ENCODE data around the gene HSD17B7.

Gene HSD17B7

DNA sequence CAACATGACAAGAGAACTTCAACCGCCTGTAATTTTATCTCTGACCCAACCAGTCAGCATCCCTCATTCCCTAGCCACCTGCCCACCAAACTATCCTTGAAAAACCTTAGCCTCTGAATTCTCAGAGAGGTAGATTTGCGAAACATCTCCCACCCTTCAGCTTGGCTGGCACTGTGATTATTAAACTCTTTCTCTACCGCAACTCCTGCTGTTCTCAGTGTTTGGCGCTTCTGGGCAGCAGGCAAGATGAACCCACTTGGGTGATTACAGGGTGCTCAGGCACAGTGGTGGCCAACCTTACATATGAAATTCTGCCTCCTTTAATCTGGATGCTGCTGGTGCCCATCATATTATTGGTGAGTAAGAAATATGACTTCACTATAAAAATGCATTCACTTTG is 48.4 kb downstream of the HSD17B7 start:
- Histone ChIP-seq H3K4me3 (ENCODE audit: severe bottlenecking) (no peak overlapping the region), H3K36me3 (ENCODE audit: low read depth) (no peaks in the 10 kb centered on the region), H3K9me3 (ENCODE audit: severe bottlenecking) (no peaks in the 10 kb centered on the region), H3K27ac (ENCODE audit: poor library complexity, severe bottlenecking) (no peak overlapping the region), H3K27me3 (ENCODE audit: insufficient read depth, poor library complexity, severe bottlenecking) (no peaks in the 10 kb centered on the region), H3K4me1 (ENCODE audit: insufficient read depth, poor library complexity, severe bottlenecking) (no peaks in the 10 kb centered on the region)
- ATAC-seq (ENCODE audit: low read depth) = no peak
- TF ChIP-seq CTCF (IDR thresholded peaks at IDR 0.05; ENCODE audit: poor library complexity, severe bottlenecking) = no peak
- DNase-seq (ENCODE audit: low spot score) = no peak

GRCh38 chr1:162840250-162840839 is 49.8 kb downstream of the HSD17B7 start:
- H3K9me3 ChIP-seq (ENCODE audit: severe bottlenecking) = no peaks in the 10 kb centered on the region
- ATAC-seq (ENCODE audit: low read depth) (no peak), DNase-seq (ENCODE audit: low spot score) (no peak)
- no peak overlapping the region for H3K4me3 ChIP-seq (ENCODE audit: severe bottlenecking)
- no peak overlapping the region for H3K27ac ChIP-seq (ENCODE audit: poor library complexity, severe bottlenecking)
- H3K36me3 ChIP-seq (ENCODE audit: low read depth) = no peaks in the 10 kb centered on the region
- H3K4me1 ChIP-seq (ENCODE audit: insufficient read depth, poor library complexity, severe bottlenecking) = no peaks in the 10 kb centered on the region
- TF ChIP-seq CTCF (IDR thresholded peaks at IDR 0.05; ENCODE audit: poor library complexity, severe bottlenecking) = no peak
- no peaks in the 10 kb centered on the region for H3K27me3 ChIP-seq (ENCODE audit: insufficient read depth, poor library complexity, severe bottlenecking)

- TF ChIP-seq CTCF (IDR thresholded peaks at IDR 0.05; ENCODE audit: poor library complexity, severe bottlenecking) = no peak
- H3K4me1 ChIP-seq (ENCODE audit: insufficient read depth, poor library complexity, severe bottlenecking) = no peaks in the 10 kb centered on the region
- H3K9me3 ChIP-seq (ENCODE audit: severe bottlenecking) = no peaks in the 10 kb centered on the region
- DNase-seq (ENCODE audit: low spot score) = no peak
- H3K4me3 ChIP-seq (ENCODE audit: severe bottlenecking) = no peak overlapping the region
- H3K27me3 ChIP-seq (ENCODE audit: insufficient read depth, poor library complexity, severe bottlenecking) = no peaks in the 10 kb centered on the region
- no peak for ATAC-seq (ENCODE audit: low read depth)
- H3K36me3 ChIP-seq (ENCODE audit: low read depth) = no peaks in the 10 kb centered on the region
- no peak overlapping the region for H3K27ac ChIP-seq (ENCODE audit: poor library complexity, severe bottlenecking)
These were observed 53.7 kb downstream of the HSD17B7 start for GRCh38 chr1:162844153-162844552.

GRCh38 chr1:162846256-162847212 is 56.0 kb downstream of the HSD17B7 start:
- Histone ChIP-seq H3K36me3 (ENCODE audit: low read depth) (no peaks in the 10 kb centered on the region), H3K4me3 (ENCODE audit: severe bottlenecking) (no peak overlapping the region), H3K4me1 (ENCODE audit: insufficient read depth, poor library complexity, severe bottlenecking) (no peaks in the 10 kb centered on the region), H3K27me3 (ENCODE audit: insufficient read depth, poor library complexity, severe bottlenecking) (no peaks in the 10 kb centered on the region), H3K9me3 (ENCODE audit: severe bottlenecking) (no peaks in the 10 kb centered on the region), H3K27ac (ENCODE audit: poor library complexity, severe bottlenecking) (no peak overlapping the region)
- no peak for ATAC-seq (ENCODE audit: low read depth)
- TF ChIP-seq CTCF (IDR thresholded peaks at IDR 0.05; ENCODE audit: poor library complexity, severe bottlenecking) = no peak
- no peak for DNase-seq (ENCODE audit: low spot score)
